Natural killer cell (primary cell): ENCODE measurements around the gene TMPRSS3. TPM values are rescaled to one million over a fixed set of nuclear protein-coding genes. Genes with fewer than 3 reads are reported as not detected.

ENCODE experiments used
- ATAC-seq, 3 donors: fragments of 150-1000 bp in 2 of 3; fragments of 200-7000 bp in 1 of 3; cut with Tn5 transposase; 1 replicate in 1 of 3; 2 replicates in 2 of 3; pipeline ENCODE4 v1.10.0; 2021; ENCODE audit warnings: mild to moderate bottlenecking in 2 of 3, moderate library complexity in 2 of 3
- DNase-seq, 2 donors: peaks; one replicate each; pipeline versions ENCODE4 v3.0.0 to v3.0.0-alpha.2; 2013 to 2021; ENCODE audit warnings: mixed read lengths in 1 of 2
- H3K27ac ChIP-seq: one replicate; pipeline ENCODE4 v1.5.1; 2013; ENCODE audit warnings: mild to moderate bottlenecking, low read length
- H3K27me3 ChIP-seq: one replicate; pipeline ENCODE4 v1.6.1; 2013; ENCODE audit warnings: low read length; ENCODE audit not compliant: control insufficient read depth, insufficient read depth
- H3K36me3 ChIP-seq: one replicate; pipeline ENCODE4 v1.6.1; 2013; ENCODE audit warnings: low read length; ENCODE audit not compliant: control insufficient read depth, insufficient read depth
- H3K4me1 ChIP-seq: one replicate; pipeline ENCODE4 v1.6.1; 2013; ENCODE audit warnings: low read length; ENCODE audit not compliant: control insufficient read depth, insufficient read depth
- H3K4me3 ChIP-seq: one replicate; pipeline ENCODE4 v1.5.1; 2013; ENCODE audit warnings: low read length
- H3K9me3 ChIP-seq: one replicate; pipeline ENCODE4 v1.6.1; 2013; ENCODE audit warnings: low read length; ENCODE audit not compliant: control insufficient read depth, insufficient read depth
- H3K27ac Mint-ChIP-seq, 2 donors: one replicate each; pipeline ENCODE4 v1.8.0; 2022; ENCODE audit warnings: mild to moderate bottlenecking in 2 of 2, mixed read lengths in 2 of 2, moderate library complexity in 1 of 2
- H3K27me3 Mint-ChIP-seq, 2 donors: one replicate each; pipeline ENCODE4 v1.8.0; 2022; ENCODE audit warnings: low read depth in 2 of 2, mixed read lengths in 2 of 2
- H3K36me3 Mint-ChIP-seq: one replicate; pipeline ENCODE4 v1.8.0; 2022; ENCODE audit warnings: mixed read lengths
- H3K4me1 Mint-ChIP-seq, 2 donors: one replicate each; pipeline ENCODE4 v1.8.0; 2022; ENCODE audit warnings: mixed read lengths in 2 of 2
- H3K4me3 Mint-ChIP-seq: one replicate; pipeline ENCODE4 v1.8.0; 2022; ENCODE audit warnings: mild to moderate bottlenecking, moderate library complexity, mixed read lengths
- H3K9me3 Mint-ChIP-seq, 2 donors: one replicate each; pipeline ENCODE4 v1.8.0; 2022; ENCODE audit warnings: mixed read lengths in 2 of 2
- CTCF ChIP-seq: fragments of 200-600 bp; IDR thresholded peaks from one replicate; pipeline ENCODE4 v1.8.0; 2022; ENCODE audit warnings: antibody characterized with exemption
- WGBS: methylation state at CpG from one replicate; pipeline ENCODE4 v1.1.7; 2013; ENCODE audit warnings: missing lambda C conversion rate; ENCODE audit not compliant: insufficient coverage; 5-methylcytosine and 5-hydroxymethylcytosine counted together
- intact Hi-C: fragments of 100-400 bp; cut with micrococcal nuclease; formaldehyde crosslinking; loops from one replicate; pipeline ENCODE4 v1.14.2; 2022
- total RNA-seq, 4 donors: library from RNA; stranded (reverse); fragments of 120-200 nt in 1 of 4; gene quantifications; one replicate each; pipeline versions ENCODE4 v1.2.3 to v1.2.4, GENCODE V29; 2013 to 2022

Gene TMPRSS3
- total RNA-seq, 3 donors from 2014 or later (not counting 1 experiment from before 2014, with no cell fraction given) = 0.25 TPM; not detected in 2

GRCh38 chr21:42440187-42440792 lies 44.4 kb upstream of the TMPRSS3 start:
- Mint-ChIP-seq H3K9me3 (peaks cover 0 to 3% of the 10 kb centered on the region in 2 donors), H3K4me3 (no peak overlapping the region), H3K4me1 (peaks cover 7 to 28% of the 10 kb centered on the region in 2 donors), H3K27ac (peak overlapping the region in 1 of 2 donors; percentile 86), H3K36me3 (no peaks in the 10 kb centered on the region), H3K27me3 (peaks cover 65 to 79% of the 10 kb centered on the region in 2 donors)
- no peak overlapping the region for H3K27ac ChIP-seq
- peaks cover 14% of the 10 kb centered on the region for H3K4me1 ChIP-seq
- H3K4me3 ChIP-seq = no peak overlapping the region
- DNase-seq = no peak
- peaks cover 5% of the 10 kb centered on the region for H3K9me3 ChIP-seq
- no peaks in the 10 kb centered on the region for H3K36me3 ChIP-seq
- no peak for TF ChIP-seq CTCF
- WGBS = 78% methylated on average over 12 of the region's 12 CpGs
- H3K27me3 ChIP-seq = peaks cover 10% of the 10 kb centered on the region
- ATAC-seq = no peak
- intact Hi-C loops = no loop called here

- Mint-ChIP-seq H3K36me3 (no peaks in the 10 kb centered on the region), H3K4me3 (no peak overlapping the region), H3K9me3 (peaks cover 0 to 3% of the 10 kb centered on the region in 2 donors), H3K4me1 (peaks cover 7 to 28% of the 10 kb centered on the region in 2 donors), H3K27ac (peak overlapping the region in 1 of 2 donors; percentile 86), H3K27me3 (peaks cover 62 to 86% of the 10 kb centered on the region in 2 donors)
- no peak for TF ChIP-seq CTCF
- 45% methylated on average over 17 of the region's 17 CpGs for whole genome bisulfite sequencing
- Histone ChIP-seq H3K4me3 (no peak overlapping the region), H3K27ac (no peak overlapping the region), H3K36me3 (no peaks in the 10 kb centered on the region), H3K4me1 (peaks cover 14% of the 10 kb centered on the region), H3K27me3 (peaks cover 10% of the 10 kb centered on the region), H3K9me3 (peaks cover 5% of the 10 kb centered on the region)
- DNase-seq (peak in 1 of 2 donors; percentile 40), ATAC-seq (peak; percentile 33 to 58 (median 41))
- intact Hi-C loops = no loop called here
Observed at GRCh38 chr21:42439284-42440186, 43.7 kb upstream of the TMPRSS3 start.

- Histone ChIP-seq H3K36me3 (no peaks in the 10 kb centered on the region), H3K4me3 (no peak overlapping the region), H3K9me3 (peaks cover 5% of the 10 kb centered on the region), H3K4me1 (peaks cover 14% of the 10 kb centered on the region), H3K27ac (no peak overlapping the region), H3K27me3 (peaks cover 13% of the 10 kb centered on the region)
- Mint-ChIP-seq H3K9me3 (peaks cover 0 to 3% of the 10 kb centered on the region in 2 donors), H3K27me3 (peaks cover 69 to 89% of the 10 kb centered on the region in 2 donors), H3K4me3 (no peak overlapping the region), H3K36me3 (no peaks in the 10 kb centered on the region), H3K4me1 (peaks cover 7 to 24% of the 10 kb centered on the region in 2 donors), H3K27ac (no peak overlapping the region)
- ATAC-seq (no peak), DNase-seq (no peak)
- no peak for TF ChIP-seq CTCF
- 88% methylated on average over 25 of the region's 25 CpGs for WGBS
- intact Hi-C loops = no loop called here
Observed at GRCh38 chr21:42438316-42439205, 42.7 kb upstream of the TMPRSS3 start.
